HG03097 (cell line): ENCODE results near the gene ZYX.

Experiments used
- ATAC-seq: cut with Tn5 transposase; IDR thresholded peaks from one replicate; pipeline ENCODE4 v1.9.1; 2021; ENCODE audit not compliant: unreplicated experiment, low FRiP score

The ZYX gene

GRCh38 chr7:143361552-143362130, 19.5 kb upstream of the ZYX start:
- ATAC-seq, result no peak

- ATAC-seq, result no peak
Measured at GRCh38 chr7:143362131-143363015, 18.8 kb upstream of the ZYX start, which contains the start of gene FAM131B. Gene FAM131B (minus strand): TSS chr7:143362713. CDS start chr7:143362603, 110 bp downstream.

DNA sequence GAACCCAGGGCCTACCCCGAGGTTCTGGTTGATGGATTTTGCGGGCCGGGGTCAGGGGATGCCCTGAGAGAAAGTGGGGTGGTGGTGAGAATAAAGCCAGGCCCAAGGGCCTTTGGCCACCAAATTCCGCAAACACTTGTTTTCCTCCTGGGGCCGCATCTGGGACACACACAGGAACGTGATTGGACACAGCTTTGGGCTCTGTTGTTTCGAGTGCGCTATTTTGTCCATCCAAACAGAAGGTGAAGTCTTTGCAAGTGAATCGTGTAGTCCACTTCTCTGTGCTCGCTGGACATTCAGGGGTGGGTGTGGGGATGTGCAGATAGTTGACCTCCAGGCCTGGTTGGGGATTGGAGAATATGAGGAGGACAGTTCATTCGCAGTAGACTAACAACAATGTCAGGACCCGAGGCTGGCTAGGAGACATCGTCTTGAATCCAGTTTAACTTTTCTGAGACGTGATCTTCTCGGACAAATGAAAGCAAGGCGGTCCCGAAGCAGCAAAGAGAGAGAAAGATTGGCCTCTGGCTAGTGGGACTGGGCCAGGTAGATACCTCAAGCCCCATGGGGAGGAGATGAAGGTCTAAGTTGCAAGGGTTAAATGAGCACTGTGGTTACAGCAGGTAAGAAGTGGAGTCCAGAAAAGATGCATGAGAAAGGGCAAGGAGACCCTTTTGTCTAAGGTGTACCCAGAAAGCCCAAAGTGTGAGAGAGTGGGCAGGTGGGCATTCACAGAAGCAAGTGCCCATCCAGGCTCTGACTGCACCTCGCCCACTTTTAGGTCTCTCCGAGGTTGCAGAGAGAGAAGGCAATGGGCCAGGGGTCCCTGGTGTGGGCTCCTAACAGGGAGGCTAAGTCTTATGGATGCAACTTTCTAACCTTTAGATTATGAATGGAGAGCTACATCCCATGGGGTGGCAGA, 17.9 kb upstream of the ZYX start:
- ATAC-seq, result no peak

DNA sequence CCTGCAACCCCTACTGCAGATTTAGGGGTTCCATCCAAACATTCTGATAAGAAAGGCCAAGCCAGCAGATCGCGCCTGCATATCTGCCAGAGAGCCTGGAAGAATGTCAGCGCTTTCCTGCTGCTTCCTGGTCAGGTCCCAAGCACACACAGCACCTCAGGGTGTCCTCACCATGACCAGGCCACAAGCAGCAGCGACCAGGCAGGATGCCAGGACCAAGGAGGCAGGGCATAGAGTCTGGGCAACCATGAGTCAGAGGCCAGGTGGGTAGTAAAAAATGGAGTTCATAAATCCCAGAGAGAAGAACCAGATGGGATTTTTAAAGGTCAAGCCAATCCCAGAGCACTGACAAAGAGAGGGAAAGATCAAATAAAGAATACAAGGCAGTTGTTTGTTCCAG, 13.2 kb upstream of the ZYX start:
- ATAC-seq, result no peak

DNA sequence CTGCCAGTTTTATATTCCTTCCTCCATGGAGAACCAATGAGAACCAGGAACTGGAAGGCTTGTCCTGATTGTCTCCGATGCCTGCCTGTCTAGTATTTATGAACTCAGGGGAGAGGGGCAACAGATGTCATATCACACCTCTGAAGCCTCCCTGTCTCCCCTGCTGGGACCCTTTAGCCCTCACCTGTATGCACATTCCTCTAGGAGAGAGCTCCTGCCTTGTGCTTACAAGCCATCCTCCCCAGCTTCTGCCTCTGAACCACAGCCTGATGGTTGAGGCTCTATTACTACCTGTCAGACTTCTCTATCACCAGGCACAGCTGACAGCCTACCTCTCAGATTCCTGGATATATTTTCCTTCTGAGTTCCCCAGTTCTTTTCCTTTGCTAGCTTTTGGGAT, 12.8 kb upstream of the ZYX start:
- ATAC-seq, result no peak

- no peak for ATAC-seq
Measured at GRCh38 chr7:143369678-143370651, 11.2 kb upstream of the ZYX start.

GRCh38 chr7:143372070-143372469, 9.1 kb upstream of the ZYX start:
- no peak for ATAC-seq

- no peak for ATAC-seq
Measured at GRCh38 chr7:143373255-143373794, 7.8 kb upstream of the ZYX start.

DNA sequence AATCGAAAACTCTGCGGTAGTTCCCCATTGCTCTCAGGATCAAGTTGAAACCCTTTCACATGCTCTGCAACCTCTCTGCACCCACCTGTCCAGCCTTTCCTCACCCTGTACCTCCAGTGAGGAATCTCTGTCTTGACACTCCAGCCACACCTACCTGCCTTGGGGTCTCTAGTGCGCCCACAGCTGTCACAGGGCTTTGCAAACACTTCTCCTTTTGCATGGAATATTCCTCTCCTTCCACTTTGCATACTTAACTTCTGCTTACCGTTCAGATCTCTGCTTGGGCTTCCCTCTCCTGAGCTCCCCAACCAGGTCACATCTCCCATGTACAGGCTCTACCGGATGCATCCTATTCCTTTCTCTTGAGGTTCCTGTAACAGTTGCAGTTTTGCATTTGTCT, 6.6 kb upstream of the ZYX start:
- ATAC-seq, result no peak

DNA sequence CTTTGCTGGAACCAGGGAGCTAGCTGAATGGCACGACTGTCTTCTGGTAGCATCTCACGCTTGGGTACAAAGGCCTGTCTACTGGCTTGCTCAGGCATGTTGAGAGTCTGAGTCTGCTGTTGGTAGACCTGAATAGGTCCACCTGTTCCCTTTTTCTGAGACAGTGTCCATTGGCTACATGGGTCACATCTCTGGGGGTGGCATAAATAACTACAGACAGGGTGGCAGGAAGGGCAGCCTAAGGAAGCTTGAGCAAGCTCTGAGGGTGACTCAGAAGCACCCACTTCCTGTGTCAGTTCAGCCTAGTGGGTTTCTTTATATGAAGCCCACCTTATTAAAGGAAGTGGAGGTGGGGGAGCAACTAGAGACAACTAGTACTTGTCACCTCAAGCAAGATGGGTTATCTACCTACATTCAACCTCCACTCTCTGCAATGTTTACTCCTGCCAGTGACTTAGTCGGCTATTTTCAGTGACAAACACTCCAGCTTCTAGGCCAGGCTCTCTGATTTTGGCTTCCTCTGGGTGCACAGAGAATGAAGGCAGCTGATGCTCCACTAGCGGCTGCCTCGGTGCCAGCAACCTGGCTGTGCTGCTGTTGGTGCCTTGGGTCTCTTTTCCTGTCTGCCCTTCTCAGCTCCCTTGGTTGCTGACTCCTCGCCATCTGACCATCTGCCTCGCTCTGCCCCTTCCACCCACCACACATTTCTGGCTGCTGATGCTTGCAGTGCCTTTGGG, 5.7 kb upstream of the ZYX start:
- no peak for ATAC-seq

- ATAC-seq, result no peak
Measured at GRCh38 chr7:143376396-143376795, 4.7 kb upstream of the ZYX start.

GRCh38 chr7:143379611-143380259, 1.4 kb upstream of the ZYX start:
- no peak for ATAC-seq

DNA sequence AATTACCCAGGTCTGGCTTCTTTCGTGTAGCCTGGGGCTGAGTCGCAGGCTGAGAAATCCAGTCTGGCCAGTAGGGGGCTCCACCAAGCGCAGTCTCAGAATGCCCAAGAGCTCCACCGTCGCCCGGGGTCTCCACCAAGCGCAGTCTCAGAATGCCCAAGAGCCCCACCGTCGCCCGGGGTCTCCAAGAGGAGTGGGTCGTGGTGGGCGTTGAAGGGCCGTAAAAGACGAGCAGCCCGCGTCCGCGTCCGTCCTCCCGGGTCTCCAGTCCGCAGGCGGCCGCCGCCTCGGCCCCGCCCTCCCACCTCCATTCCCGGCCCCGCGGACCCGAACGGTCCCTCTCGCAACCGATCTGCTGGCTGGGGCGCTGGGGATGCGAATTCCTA, 892 bp upstream of the ZYX start:
- peak; percentile 52 for ATAC-seq

GRCh38 chr7:143381427-143382125, 431 bp downstream of the ZYX start:
- ATAC-seq, result peak; percentile 8

GRCh38 chr7:143382126-143382790, 1.1 kb downstream of the ZYX start:
- ATAC-seq, result no peak

- ATAC-seq, result no peak
Measured at GRCh38 chr7:143382791-143383641, 1.9 kb downstream of the ZYX start.

DNA sequence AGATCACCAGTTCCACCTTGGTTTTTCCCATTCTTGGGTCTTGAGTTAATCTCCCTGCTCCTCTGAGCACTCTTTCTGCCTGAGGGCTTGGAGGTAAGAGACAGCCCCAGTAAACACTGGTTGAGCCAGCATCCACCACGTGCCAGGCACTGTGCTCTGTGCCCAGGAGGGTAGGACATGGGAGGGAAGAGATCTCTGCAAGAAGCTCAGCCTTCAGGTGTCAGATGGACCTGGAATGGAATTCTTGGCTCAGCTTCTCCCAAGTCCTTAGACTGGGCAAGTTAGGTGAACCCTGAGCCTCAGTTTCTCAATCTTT, 2.5 kb downstream of the ZYX start:
- no peak for ATAC-seq
